H1 (cell line): ENCODE results near the gene RAB3GAP1. TPM values are rescaled to one million over a fixed set of nuclear protein-coding genes. Genes with fewer than 3 reads are reported as not detected.

ENCODE experiments used
- CTCF ChIA-PET: fragments of 300-600 bp; sonication (Branson Sonifier 250); formaldehyde crosslinking; loops from one replicate; lab custom pipeline; 2021; ENCODE audit not compliant: partially characterized antibody; lab: Charles Lee
- POLR2A ChIA-PET: fragments of 300-600 bp; sonication (Branson Sonifier 250); formaldehyde crosslinking; loops from one replicate; lab custom pipeline; 2021; ENCODE audit warnings: inconsistent platforms; ENCODE audit not compliant: partially characterized antibody; lab: Charles Lee
- DNase-seq, 2 experiments: peaks; one replicate each; pipeline versions ENCODE4 v3.0.0 to v3.0.0-alpha.2; 2010 to 2022; ENCODE audit warnings: low spot score in 2 of 2, low read depth in 1 of 2, mixed read lengths in 1 of 2
- FAIRE-seq: peaks from 2 replicates; lab custom pipeline; 2011; peaks lifted over from hg19 to GRCh38; lab: Jason Lieb, UNC
- H2AFZ ChIP-seq: 2 replicates; pipeline ENCODE4 v1.8.1; 2012; ENCODE audit warnings: low read length, inconsistent platforms
- H2AK5ac ChIP-seq: 2 replicates; pipeline ENCODE4 v1.6.1; 2013; ENCODE audit warnings: low read depth, low read length
- H2BK120ac ChIP-seq: replicated peaks from 2 replicates; pipeline ENCODE3; 2013; ENCODE audit warnings: low read depth, low read length, inconsistent platforms
- H2BK12ac ChIP-seq: 2 replicates; pipeline ENCODE4 v1.6.1; 2013; ENCODE audit warnings: low read depth, low read length
- H2BK15ac ChIP-seq: 2 replicates; pipeline ENCODE4 v1.6.1; 2013; ENCODE audit warnings: low read length
- H2BK20ac ChIP-seq: 2 replicates; pipeline ENCODE4 v1.6.1; 2013; ENCODE audit warnings: low read length
- H2BK5ac ChIP-seq: 2 replicates; pipeline ENCODE4 v1.6.1; 2013; ENCODE audit warnings: low read depth, low read length
- H3K14ac ChIP-seq: 2 replicates; pipeline ENCODE4 v1.6.1; 2013; ENCODE audit warnings: inconsistent platforms; ENCODE audit not compliant: insufficient read length
- H3K18ac ChIP-seq: 2 replicates; pipeline ENCODE4 v1.6.1; 2013; ENCODE audit warnings: low read length; ENCODE audit errors: extremely low read depth
- H3K23ac ChIP-seq: 2 replicates; pipeline ENCODE4 v1.6.1; 2013; ENCODE audit warnings: inconsistent platforms; ENCODE audit not compliant: insufficient read length
- H3K23me2 ChIP-seq: 2 replicates; pipeline ENCODE4 v1.6.1; 2013; ENCODE audit warnings: low read depth, low read length
- H3K27ac ChIP-seq: 2 replicates; pipeline ENCODE4 v1.6.1; 2011; ENCODE audit warnings: low read depth, low read length, inconsistent platforms
- H3K27me3 ChIP-seq, 4 experiments: replicated peaks in 1 of 4; 1 replicate in 1 of 4; 2 replicates in 3 of 4; pipeline versions ENCODE4 v1.6.1 to v1.8.1; 2011 to 2013; ENCODE audit warnings: low read length in 3 of 4, mild to moderate bottlenecking in 3 of 4, inconsistent platforms in 2 of 4, mixed read lengths in 2 of 4, moderate library complexity in 1 of 4; ENCODE audit not compliant: control insufficient read depth in 3 of 4, insufficient read depth in 3 of 4; ENCODE audit errors: extremely low read depth in 1 of 4
- H3K36me3 ChIP-seq, 4 experiments: 2 replicates each; pipeline versions ENCODE4 v1.6.1 to v1.8.1; 2011 to 2013; ENCODE audit warnings: mild to moderate bottlenecking in 4 of 4, low read length in 3 of 4, moderate library complexity in 2 of 4, control low read depth in 1 of 4, inconsistent platforms in 1 of 4; ENCODE audit not compliant: insufficient read depth in 4 of 4, control insufficient read depth in 2 of 4
- H3K4ac ChIP-seq: replicated peaks from 2 replicates; pipeline ENCODE3; 2013; ENCODE audit warnings: low read length, low read depth, mixed read lengths, inconsistent platforms; ENCODE audit not compliant: insufficient read length
- H3K4me1 ChIP-seq, 4 experiments: replicated peaks in 1 of 4; 1 replicate in 1 of 4; 2 replicates in 3 of 4; pipeline versions ENCODE4 v1.6.1 to v1.8.1; 2011 to 2013; ENCODE audit warnings: low read length in 3 of 4, inconsistent platforms in 2 of 4, mixed read lengths in 1 of 4; ENCODE audit not compliant: insufficient read depth in 4 of 4, control insufficient read depth in 3 of 4
- H3K4me2 ChIP-seq, 2 experiments: 2 replicates each; pipeline versions ENCODE4 v1.6.1 to v1.8.1; 2011 to 2013; ENCODE audit warnings: low read depth in 2 of 2, low read length in 2 of 2, control low read depth in 1 of 2, inconsistent platforms in 1 of 2, mild to moderate bottlenecking in 1 of 2; ENCODE audit not compliant: insufficient read depth in 1 of 2
- H3K4me3 ChIP-seq, 4 experiments: fragments of 200-600, 300-600 bp in 1 of 4; sonication (generic), shearing (Covaris generic), sonication (Bioruptor Twin) in 1 of 4; 2 replicates each; pipeline versions ENCODE4 v1.5.1 to v1.8.1; 2011 to 2016; ENCODE audit warnings: low read length in 4 of 4, low read depth in 3 of 4, control low read depth in 2 of 4, inconsistent platforms in 2 of 4, mild to moderate bottlenecking in 2 of 4, mixed read lengths in 1 of 4, moderate library complexity in 1 of 4; ENCODE audit not compliant: insufficient read depth in 2 of 4; ENCODE audit errors: extremely low read depth in 1 of 4
- H3K56ac ChIP-seq: replicated peaks from 2 replicates; pipeline ENCODE3; 2013; ENCODE audit warnings: low read depth, mild to moderate bottlenecking, mixed read lengths, low read length, inconsistent platforms; ENCODE audit not compliant: insufficient read length
- H3K79me1 ChIP-seq: 2 replicates; pipeline ENCODE4 v1.6.1; 2013; ENCODE audit warnings: low read depth, low read length, control low read depth
- H3K79me2 ChIP-seq, 2 experiments: 2 replicates each; pipeline versions ENCODE4 v1.6.1 to v1.8.1; 2012 to 2013; ENCODE audit warnings: low read length in 2 of 2, mild to moderate bottlenecking in 2 of 2, inconsistent platforms in 1 of 2; ENCODE audit not compliant: insufficient read depth in 2 of 2, control insufficient read depth in 1 of 2
- H3K9ac ChIP-seq, 4 experiments: replicated peaks in 1 of 4; 1 replicate in 1 of 4; 2 replicates in 3 of 4; pipeline versions ENCODE4 v1.6.1 to v1.8.1; 2011 to 2013; ENCODE audit warnings: low read depth in 3 of 4, low read length in 3 of 4, control low read depth in 2 of 4, mild to moderate bottlenecking in 2 of 4, moderate library complexity in 2 of 4, inconsistent platforms in 1 of 4; ENCODE audit errors: extremely low read depth in 1 of 4
- H3K9me3 ChIP-seq, 2 experiments: 2 replicates each; pipeline versions ENCODE4 v1.6.1 to v1.8.1; 2012 to 2013; ENCODE audit warnings: mild to moderate bottlenecking in 2 of 2, moderate library complexity in 2 of 2, control low read depth in 1 of 2, inconsistent platforms in 1 of 2, low read depth in 1 of 2, low read length in 1 of 2, mixed read lengths in 1 of 2; ENCODE audit not compliant: insufficient read depth in 2 of 2
- H4K20me1 ChIP-seq, 2 experiments: replicated peaks in 1 of 2; 2 replicates each; pipeline versions ENCODE3 to v1.8.1; 2011 to 2013; ENCODE audit warnings: inconsistent platforms in 2 of 2, low read length in 2 of 2, mild to moderate bottlenecking in 1 of 2; ENCODE audit not compliant: insufficient read depth in 2 of 2, control insufficient read depth in 1 of 2
- H4K5ac ChIP-seq: 2 replicates; pipeline ENCODE4 v1.6.1; 2013; ENCODE audit warnings: low read length, low read depth, mixed read lengths, inconsistent platforms; ENCODE audit not compliant: insufficient read length
- H4K8ac ChIP-seq: 2 replicates; pipeline ENCODE4 v1.8.0; 2013; ENCODE audit warnings: mild to moderate bottlenecking, moderate library complexity, low read length, inconsistent platforms; ENCODE audit not compliant: insufficient read depth; ENCODE audit errors: extremely low read depth
- H4K91ac ChIP-seq: replicated peaks from 2 replicates; pipeline ENCODE3; 2013; ENCODE audit warnings: low read length, mixed read lengths, inconsistent platforms; ENCODE audit not compliant: insufficient read length
- BACH1 ChIP-seq: IDR thresholded peaks from 2 replicates; pipeline ENCODE4 v1.6.1; 2012; ENCODE audit warnings: low read length, improper control_type of control experiment
- GTF2F1 ChIP-seq: IDR thresholded peaks from 2 replicates; pipeline ENCODE4 v1.6.1; 2012; ENCODE audit warnings: low read depth, low read length, improper control_type of control experiment, borderline replicate concordance
- JUN ChIP-seq: IDR thresholded peaks from 2 replicates; pipeline ENCODE4 v1.6.1; 2011; ENCODE audit warnings: low read depth, mild to moderate bottlenecking, improper control_type of control experiment, low read length
- JUND ChIP-seq: IDR thresholded peaks from 2 replicates; pipeline ENCODE4 v1.6.1; 2011; ENCODE audit warnings: mild to moderate bottlenecking, improper control_type of control experiment, low read length
- KDM1A ChIP-seq: fragments of 200-600, 300-600 bp; sonication (generic); IDR thresholded peaks from 2 replicates; pipeline ENCODE4 v1.7.1; 2016; ENCODE audit warnings: mild to moderate bottlenecking, low read length, borderline replicate concordance
- KDM5A ChIP-seq: fragments of 200-600 bp; IDR thresholded peaks from 2 replicates; pipeline ENCODE4 v1.7.1; 2012; ENCODE audit warnings: mild to moderate bottlenecking, low read length, inconsistent platforms, mixed read lengths
- POLR2AphosphoS5 ChIP-seq: IDR thresholded peaks from 2 replicates; pipeline ENCODE4 v1.6.1; 2011; ENCODE audit warnings: low read depth, low read length
- POU5F1 ChIP-seq: IDR thresholded peaks from 2 replicates; pipeline ENCODE4 v1.6.1; 2011; ENCODE audit warnings: low read depth, mild to moderate bottlenecking, low read length, moderate library complexity
- RBBP5 ChIP-seq: IDR thresholded peaks from 2 replicates; pipeline ENCODE4 v1.7.1; 2012; ENCODE audit warnings: low read depth, mild to moderate bottlenecking, inconsistent platforms, low read length, moderate library complexity, borderline replicate concordance
- SIN3A ChIP-seq, 2 experiments: IDR thresholded peaks in 1 of 2; conservative IDR thresholded peaks in 1 of 2; 2 replicates each; pipeline ENCODE4 v1.6.1; 2011 to 2012; ENCODE audit warnings: low read length in 2 of 2, improper control_type of control experiment in 1 of 2, low read depth in 1 of 2, mild to moderate bottlenecking in 1 of 2
- SP4 ChIP-seq: IDR thresholded peaks from 2 replicates; pipeline ENCODE4 v1.6.1; 2012; ENCODE audit warnings: low read length, inconsistent platforms
- TAF1 ChIP-seq: IDR thresholded peaks from 2 replicates; pipeline ENCODE4 v1.6.1; 2011; ENCODE audit warnings: mild to moderate bottlenecking, low read depth, low read length
- TAF7 ChIP-seq: optimal IDR thresholded peaks from 2 replicates; pipeline ENCODE3; 2011; ENCODE audit warnings: low read depth, mild to moderate bottlenecking, inconsistent platforms, low read length, moderate library complexity, borderline replicate concordance
- TBP ChIP-seq: IDR thresholded peaks from 2 replicates; pipeline ENCODE4 v1.6.1; 2011; ENCODE audit warnings: low read depth, low read length, improper control_type of control experiment
- TEAD4 ChIP-seq: IDR thresholded peaks from 2 replicates; pipeline ENCODE4 v1.6.1; 2012; ENCODE audit warnings: low read depth, low read length, inconsistent platforms, mixed read lengths
- WGBS, 2 experiments: shearing (Covaris generic) in 1 of 2; methylation state at CpG; one replicate each; pipeline versions ENCODE4 v1.1.6 to v1.1.7; 2013 to 2015; ENCODE audit warnings: low lambda C conversion rate in 2 of 2, mixed read lengths in 2 of 2, inconsistent platforms in 1 of 2, low coverage in 1 of 2, missing lambda C conversion rate in 1 of 2; ENCODE audit not compliant: insufficient replicate concordance in 2 of 2, insufficient coverage in 1 of 2, insufficient read length in 1 of 2; ENCODE audit errors: extremely low coverage in 1 of 2, missing lambda C conversion rate in 1 of 2; 5-methylcytosine and 5-hydroxymethylcytosine counted together
- polyA plus RNA-seq, 7 experiments: library from polyadenylated mRNA; depleted of rRNA in 3 of 7; stranded (reverse) in 5 of 7; unstranded in 2 of 7; fragments of >200 nt in 5 of 7; fragments of 200-250 nt in 2 of 7; gene quantifications; 1 replicate in 5 of 7; 2 replicates in 1 of 7; 4 replicates in 1 of 7; pipeline versions ENCODE4 v1.2.1 to v1.2.3, GENCODE V29; 2011 to 2013; ENCODE audit warnings: missing spikeins in 2 of 7, mixed read lengths in 2 of 7
- total RNA-seq: library from RNA; stranded (reverse); fragmentation: NEBNext Ultra II Directional; extraction: Animal tissue kit (Norgen Biotek cat#: 25700); gene quantifications from 2 replicates; pipeline ENCODE4 v1.2.1, GENCODE V29; 2021

RAB3GAP1 gene
- total and polyA plus RNA-seq, 2 of the 8 experiments (the other 6 are each of a cell fraction or from before 2014, with no cell fraction given): 9.8 to 28.6 TPM

DNA sequence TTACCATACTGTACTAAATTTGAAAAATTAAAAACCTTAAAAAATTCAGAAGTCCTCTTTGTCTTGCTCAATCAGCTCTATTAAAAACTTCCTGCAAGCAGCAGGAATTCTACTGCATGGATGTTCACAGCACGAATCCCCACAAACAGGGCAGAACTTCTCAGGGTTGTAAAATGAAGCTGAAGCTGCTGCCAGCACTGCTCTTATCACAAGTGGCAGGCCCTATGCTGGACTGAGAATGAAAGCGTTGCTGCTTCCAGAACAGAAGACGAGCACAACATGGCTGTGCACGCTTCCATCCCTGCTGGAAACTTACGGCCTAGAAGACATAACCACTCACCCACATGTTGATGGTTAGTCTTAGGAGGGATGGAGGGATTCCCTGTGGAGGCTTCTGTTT is 134.0 kb downstream of the RAB3GAP1 start:
- no peaks in the 10 kb centered on the region for H3K9me3 ChIP-seq
- peaks cover 0 to 3% (median 2%) of the 10 kb centered on the region in 4 experiments; a peak in 3 of 7 replicates for H3K4me1 ChIP-seq
- no peak overlapping the region for H3K27ac ChIP-seq
- no peak overlapping the region for H3K56ac ChIP-seq
- H3K4ac ChIP-seq: no peak overlapping the region
- CTCF ChIA-PET: no interaction called here
- no peak overlapping the region for H2BK120ac ChIP-seq
- no peaks in the 10 kb centered on the region for H3K23me2 ChIP-seq
- H2BK5ac ChIP-seq: no peak overlapping the region
- no peak overlapping the region for H4K5ac ChIP-seq
- H3K36me3 ChIP-seq: no peaks in the 10 kb centered on the region
- no peak overlapping the region for H3K4me3 ChIP-seq
- no peaks in the 10 kb centered on the region for H3K79me1 ChIP-seq
- H4K91ac ChIP-seq: no peak overlapping the region
- H2AFZ ChIP-seq: no peak overlapping the region
- H3K14ac ChIP-seq: no peak overlapping the region
- H3K79me2 ChIP-seq: no peaks in the 10 kb centered on the region
- no peak overlapping the region for H3K23ac ChIP-seq
- no peak for DNase-seq
- no peaks in the 10 kb centered on the region for H3K27me3 ChIP-seq
- POLR2A ChIA-PET: no interaction called here
- H3K18ac ChIP-seq: no peak overlapping the region
- 87% methylated on average over 5 of the region's 5 CpGs; no CpG with 5 or more reads in 1 of the 2 experiments for WGBS, 2 experiments
- FAIRE-seq: no peak
- no peaks in the 10 kb centered on the region for H4K20me1 ChIP-seq
- no peak overlapping the region for H2BK20ac ChIP-seq
- no peak overlapping the region for H2AK5ac ChIP-seq
- 0 out of 7 replicates have a peak overlapping the region, but pooled peaks of 1 of the 4 experiments have one; percentile 4 for H3K9ac ChIP-seq
- no peak overlapping the region for H2BK12ac ChIP-seq
- H2BK15ac ChIP-seq: no peak overlapping the region
- H4K8ac ChIP-seq: no peak overlapping the region
- no peak overlapping the region for H3K4me2 ChIP-seq
- no peak for TF ChIP-seq TAF7
- TF ChIP-seq KDM1A: no peak
- TF ChIP-seq TBP: no peak
- TF ChIP-seq KDM5A: no peak
- TF ChIP-seq TAF1: no peak
- no peak for TF ChIP-seq JUND
- TF ChIP-seq SIN3A (conservative IDR thresholded peaks at IDR 0.05 in 1 of 2, IDR thresholded peaks at IDR 0.05 in 1 of 2; ENCODE audit: low read depth in 1 of 2, low read length in 2 of 2): no peak
- TF ChIP-seq BACH1: no peak
- no peak for TF ChIP-seq POU5F1
- no peak for TF ChIP-seq POLR2AphosphoS5
- TF ChIP-seq TEAD4: no peak
- TF ChIP-seq SP4: no peak
- TF ChIP-seq RBBP5: no peak
- TF ChIP-seq GTF2F1: no peak
- no peak for TF ChIP-seq JUN
